A673 (cell line): ENCODE results near the gene TXNDC2. TPM values are rescaled to one million over a fixed set of nuclear protein-coding genes. Genes with fewer than 3 reads are reported as not detected.
"Not testable (repeated sequence)": the region's sequence is repeated elsewhere in the genome, so short reads cannot be mapped to it uniquely, and the experiment has no call there.

ENCODE experiments used
- BruUV-seq: library from RNA; stranded (reverse); fragments of 400-500 nt; replicated peaks from 2 replicates; lab custom pipeline; 2021; lab: Mats Ljungman, UMichigan
- CTCF ChIA-PET: fragments of 300-600 bp; sonication (Branson Sonifier 250); formaldehyde crosslinking; loops from one replicate; lab custom pipeline; 2022; ENCODE audit warnings: antibody characterized with exemption; lab: Charles Lee
- POLR2A ChIA-PET: fragments of 300-600 bp; sonication (Branson Sonifier 250); formaldehyde crosslinking; loops from one replicate; lab custom pipeline; 2022; ENCODE audit warnings: antibody characterized with exemption; ENCODE audit not compliant: low non-redundant PET; lab: Charles Lee
- DNase-seq: peaks from one replicate; pipeline ENCODE4 v3.0.0-alpha.2; 2015; ENCODE audit warnings: low spot score
- H3K27ac ChIP-seq: fragments of 200-600 bp; sonication (generic); 2 replicates; pipeline ENCODE4 v1.5.1; 2016; ENCODE audit warnings: mixed run types, low read depth, mild to moderate bottlenecking, mixed read lengths, antibody characterized with exemption, low read length; ENCODE audit not compliant: poor library complexity, severe bottlenecking
- H3K27me3 ChIP-seq: fragments of 200-600 bp; sonication (generic); replicated peaks from 2 replicates; pipeline ENCODE4 v1.6.1; 2017; ENCODE audit warnings: mixed run types, low read depth, mild to moderate bottlenecking, mixed read lengths, antibody characterized with exemption, low read length; ENCODE audit not compliant: insufficient read depth, poor library complexity
- H3K36me3 ChIP-seq: fragments of 200-600 bp; sonication (generic); 2 replicates; pipeline ENCODE4 v1.6.1; 2016; ENCODE audit warnings: mixed run types, mild to moderate bottlenecking, mixed read lengths, antibody characterized with exemption, low read length; ENCODE audit not compliant: insufficient read depth, poor library complexity, severe bottlenecking
- H3K4me1 ChIP-seq: fragments of 200-600 bp; sonication (generic); 2 replicates; pipeline ENCODE4 v1.6.1; 2017; ENCODE audit warnings: mixed run types, mild to moderate bottlenecking, mixed read lengths, antibody characterized with exemption, low read length; ENCODE audit not compliant: insufficient read depth, poor library complexity, severe bottlenecking
- H3K4me3 ChIP-seq: fragments of 200-600 bp; sonication (generic); 2 replicates; pipeline ENCODE4 v1.5.1; 2016; ENCODE audit warnings: low read depth, mixed run types, mild to moderate bottlenecking, mixed read lengths, low read length; ENCODE audit not compliant: poor library complexity, severe bottlenecking
- H3K9me3 ChIP-seq: fragments of 200-600 bp; sonication (generic); 2 replicates; pipeline ENCODE4 v1.6.1; 2016; ENCODE audit warnings: mixed run types, low read depth, mild to moderate bottlenecking, mixed read lengths, antibody characterized with exemption, low read length; ENCODE audit not compliant: poor library complexity, severe bottlenecking
- EZH2 ChIP-seq: fragments of 200-600 bp; sonication (generic); IDR thresholded peaks from 2 replicates; pipeline ENCODE4 v1.6.1; 2017; ENCODE audit warnings: borderline replicate concordance, low read depth, mild to moderate bottlenecking, mixed read lengths, antibody characterized with exemption, low read length; ENCODE audit not compliant: poor library complexity, severe bottlenecking
- intact Hi-C: fragments of 100-400 bp; cut with micrococcal nuclease; formaldehyde crosslinking; loops from one replicate; pipeline ENCODE4 v1.10.0; 2022; ENCODE audit not compliant: unreplicated experiment
- total RNA-seq: library from RNA; stranded (reverse); gene quantifications from 2 replicates; pipeline ENCODE4 v1.2.3, GENCODE V29; 2021
- TF ChIP-seq, protein P1 (sequence below): fragments of 300-800, 200-600 bp; sonication (generic); conservative IDR thresholded peaks from 2 replicates; pipeline ENCODE4 v1.5.1; 2017; ENCODE audit warnings: low read depth, mild to moderate bottlenecking, antibody characterized with exemption, low read length, moderate library complexity, mixed read lengths

TXNDC2 gene
- total RNA-seq, 1 experiment from 2014 or later, result 0.13 TPM

DNA sequence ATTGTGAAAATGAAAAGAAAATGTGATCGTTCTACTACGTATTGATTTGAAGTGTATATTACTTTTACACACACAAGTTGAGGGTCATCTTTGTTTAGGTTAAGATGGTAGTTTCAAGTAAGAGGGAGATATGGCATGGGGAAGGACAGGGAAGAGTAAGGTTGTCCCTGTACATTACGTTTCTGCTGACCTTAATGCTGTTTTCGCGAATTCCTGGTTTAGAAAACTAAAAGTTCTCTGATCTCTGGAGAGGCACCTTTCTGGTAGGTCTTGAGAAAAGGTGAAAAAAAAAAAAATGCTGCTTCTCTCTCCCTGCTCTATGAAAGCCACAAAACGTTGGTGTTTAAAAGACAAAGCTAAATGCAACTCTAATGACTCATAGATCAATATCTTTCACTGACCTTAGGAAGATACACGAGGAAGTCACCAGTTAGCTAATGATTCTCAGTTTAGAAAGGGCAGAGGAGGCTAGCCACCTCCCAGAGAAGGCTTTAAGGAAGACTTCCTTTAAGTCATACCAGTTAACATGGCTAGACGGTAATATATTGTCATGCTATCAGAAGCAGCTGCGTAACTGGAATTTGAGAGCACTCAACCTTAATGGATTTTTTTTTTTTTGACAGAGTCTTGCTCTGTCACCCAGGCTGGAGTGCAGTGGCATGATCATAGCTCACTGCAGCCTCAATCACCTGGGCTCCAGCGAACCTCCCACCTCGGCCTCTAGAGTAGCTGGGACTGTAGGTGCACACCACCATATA, 13.2 kb downstream of the TXNDC2 start:
- H3K4me1 ChIP-seq, result peaks cover 6% of the 10 kb centered on the region
- no peak overlapping the region for H3K27ac ChIP-seq
- ChIA-PET CTCF (no interaction called here), POLR2A (no interaction called here)
- H3K4me3 ChIP-seq, result no peak overlapping the region
- TF ChIP-seq EZH2, result no peak
- TF ChIP-seq, protein P1, sequence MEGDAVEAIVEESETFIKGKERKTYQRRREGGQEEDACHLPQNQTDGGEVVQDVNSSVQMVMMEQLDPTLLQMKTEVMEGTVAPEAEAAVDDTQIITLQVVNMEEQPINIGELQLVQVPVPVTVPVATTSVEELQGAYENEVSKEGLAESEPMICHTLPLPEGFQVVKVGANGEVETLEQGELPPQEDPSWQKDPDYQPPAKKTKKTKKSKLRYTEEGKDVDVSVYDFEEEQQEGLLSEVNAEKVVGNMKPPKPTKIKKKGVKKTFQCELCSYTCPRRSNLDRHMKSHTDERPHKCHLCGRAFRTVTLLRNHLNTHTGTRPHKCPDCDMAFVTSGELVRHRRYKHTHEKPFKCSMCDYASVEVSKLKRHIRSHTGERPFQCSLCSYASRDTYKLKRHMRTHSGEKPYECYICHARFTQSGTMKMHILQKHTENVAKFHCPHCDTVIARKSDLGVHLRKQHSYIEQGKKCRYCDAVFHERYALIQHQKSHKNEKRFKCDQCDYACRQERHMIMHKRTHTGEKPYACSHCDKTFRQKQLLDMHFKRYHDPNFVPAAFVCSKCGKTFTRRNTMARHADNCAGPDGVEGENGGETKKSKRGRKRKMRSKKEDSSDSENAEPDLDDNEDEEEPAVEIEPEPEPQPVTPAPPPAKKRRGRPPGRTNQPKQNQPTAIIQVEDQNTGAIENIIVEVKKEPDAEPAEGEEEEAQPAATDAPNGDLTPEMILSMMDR, result no peak
- no peaks in the 10 kb centered on the region for H3K27me3 ChIP-seq
- BruUV-seq, result no TSS peak
- intact Hi-C loops, result no loop called here
- no peak for DNase-seq
- no peaks in the 10 kb centered on the region for H3K36me3 ChIP-seq
- H3K9me3 ChIP-seq, result no peaks in the 10 kb centered on the region

DNA sequence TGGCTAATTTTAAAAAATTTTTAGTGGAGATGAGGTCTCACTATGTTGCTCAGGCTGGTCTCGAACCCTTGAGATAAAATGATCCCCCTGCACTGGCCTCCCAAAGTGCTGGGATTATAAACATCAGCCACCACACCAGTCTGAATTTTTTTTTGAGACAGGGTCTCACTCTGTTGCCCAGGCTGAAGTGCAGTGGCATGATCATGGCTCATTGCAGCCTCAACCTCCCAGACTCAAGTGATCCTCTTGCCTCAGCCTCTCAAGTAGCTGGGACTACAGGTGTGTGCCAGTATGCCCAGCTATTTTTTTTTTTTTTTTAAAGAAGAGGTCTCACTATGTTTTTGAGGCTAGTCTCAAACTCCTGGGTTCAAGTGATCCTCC, 13.8 kb downstream of the TXNDC2 start:
- H3K4me3 ChIP-seq, POLR2A ChIA-PET, DNase-seq, CTCF ChIA-PET, H3K27ac ChIP-seq, H3K9me3 ChIP-seq, H3K27me3 ChIP-seq, intact Hi-C loops, H3K36me3 ChIP-seq, BruUV-seq, H3K4me1 ChIP-seq: not testable (repeated sequence)

DNA sequence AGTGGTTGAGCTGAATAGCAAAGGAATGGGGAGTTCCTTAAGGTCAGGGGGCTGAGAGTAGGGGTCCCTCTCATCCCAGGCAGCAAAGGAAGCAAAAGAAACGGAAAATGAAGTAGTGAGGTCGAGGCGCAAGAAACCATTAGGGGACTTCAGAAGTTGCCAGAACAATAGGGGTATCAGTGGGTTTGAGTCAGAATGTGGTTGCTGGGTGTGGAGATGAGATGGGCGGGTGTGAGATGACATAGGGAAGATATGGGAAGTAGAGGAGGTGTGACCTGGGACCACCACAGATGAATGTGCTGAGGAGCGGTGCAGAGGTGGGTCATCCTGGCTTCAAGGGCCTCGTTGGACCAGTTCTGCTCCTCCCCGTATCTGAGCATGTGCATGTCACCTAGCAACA, 14.9 kb downstream of the TXNDC2 start:
- no peaks in the 10 kb centered on the region for H3K9me3 ChIP-seq
- no peaks in the 10 kb centered on the region for H3K36me3 ChIP-seq
- H3K27ac ChIP-seq, result no peak overlapping the region
- no peak for DNase-seq
- POLR2A ChIA-PET, result no interaction called here
- no peak for TF ChIP-seq EZH2
- TF ChIP-seq, protein P1, result no peak
- no TSS peak for BruUV-seq
- H3K4me3 ChIP-seq, result no peak overlapping the region
- intact Hi-C loops, result no loop called here
- H3K4me1 ChIP-seq, result peaks cover 6% of the 10 kb centered on the region
- CTCF ChIA-PET, result no interaction called here
- H3K27me3 ChIP-seq, result no peaks in the 10 kb centered on the region

DNA sequence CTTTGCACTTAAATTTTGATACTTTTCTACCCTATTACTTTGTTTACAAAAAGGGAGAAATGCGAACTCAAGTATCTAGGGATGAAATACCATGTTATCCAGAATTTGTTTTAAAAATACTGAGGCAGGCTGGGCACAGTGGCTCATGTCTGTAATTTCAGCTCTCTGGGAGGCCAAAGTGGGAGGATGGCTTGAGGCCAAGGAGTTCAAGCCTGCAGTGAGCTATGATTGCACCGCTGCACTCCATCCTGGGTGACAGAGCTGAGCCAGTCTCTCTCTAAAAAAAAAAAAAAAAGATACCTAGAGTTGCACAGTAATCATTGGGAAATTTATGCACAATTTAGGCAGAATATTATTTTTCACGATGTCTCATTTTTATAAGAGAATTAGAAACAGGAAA, 15.6 kb downstream of the TXNDC2 start:
- no TSS peak for BruUV-seq
- H3K4me3 ChIP-seq, result no peak overlapping the region
- no peaks in the 10 kb centered on the region for H3K9me3 ChIP-seq
- intact Hi-C loops, result no loop called here
- ChIA-PET POLR2A (no interaction called here), CTCF (interaction anchor here (0.6 kb wide), 1 partner anchor 576 kb away, joined by 3 read pairs; no protein-coding TSS in a partner anchor)
- DNase-seq, result no peak
- H3K36me3 ChIP-seq, result no peaks in the 10 kb centered on the region
- H3K4me1 ChIP-seq, result peaks cover 6% of the 10 kb centered on the region
- H3K27ac ChIP-seq, result no peak overlapping the region
- TF ChIP-seq, protein P1, result no peak
- TF ChIP-seq EZH2, result no peak
- no peaks in the 10 kb centered on the region for H3K27me3 ChIP-seq

DNA sequence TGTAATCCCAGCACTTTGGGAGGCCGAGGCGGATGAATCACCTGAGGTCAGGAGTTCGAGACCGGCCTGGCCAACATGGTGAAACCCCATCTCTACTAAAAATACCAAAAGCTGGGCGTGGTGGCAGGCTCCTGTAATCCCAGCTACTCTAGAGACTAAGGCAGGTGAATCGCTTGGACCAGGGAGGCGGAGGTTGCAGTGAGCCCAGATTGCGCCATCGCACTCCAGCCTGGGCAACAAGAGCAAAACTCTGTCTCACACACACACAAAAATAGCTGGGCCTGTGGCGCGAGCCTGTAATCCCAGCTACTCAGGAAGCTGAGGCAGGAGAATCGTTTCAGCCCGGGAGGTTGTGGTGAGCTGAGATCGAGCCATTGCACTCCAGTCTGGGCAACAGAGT, 16.5 kb downstream of the TXNDC2 start:
- H3K27me3 ChIP-seq, BruUV-seq, POLR2A ChIA-PET: not testable (repeated sequence)

More for the DNA sequence above, 16.5 kb downstream of the TXNDC2 start:
- intact Hi-C loops, H3K4me3 ChIP-seq, H3K27ac ChIP-seq, H3K9me3 ChIP-seq, CTCF ChIA-PET, H3K36me3 ChIP-seq, DNase-seq, H3K4me1 ChIP-seq: not testable (repeated sequence)
